GM12892 (cell line): ENCODE results near the gene SH3BGRL.

Experiments used
- POLR2A ChIP-seq: IDR thresholded peaks from 2 replicates; pipeline ENCODE4 v1.6.1; 2011; ENCODE audit warnings: low read depth, low read length, control low read depth
- POLR2AphosphoS5 ChIP-seq: IDR thresholded peaks from 2 replicates; pipeline ENCODE4 v1.6.1; 2011; ENCODE audit warnings: low read depth, low read length, control low read depth

DNA sequence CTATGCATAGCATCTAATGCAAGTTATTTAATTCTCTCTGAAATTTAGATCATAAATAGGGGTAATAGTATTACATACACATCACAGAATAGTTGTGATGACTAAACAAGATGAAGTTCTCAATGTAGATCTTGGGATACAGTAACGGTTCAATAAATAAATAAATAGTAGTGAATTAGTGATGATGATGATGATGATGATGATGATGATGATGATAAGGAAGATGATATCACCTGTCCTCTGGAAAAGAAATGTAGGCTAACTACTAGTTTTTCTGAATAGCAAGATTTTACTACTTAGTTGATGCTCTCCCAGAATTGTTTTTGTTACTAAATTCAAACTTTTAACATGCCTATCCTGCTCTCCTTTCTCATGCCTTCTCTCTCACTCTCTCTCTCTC is 30.3 kb downstream of the SH3BGRL start:
- TF ChIP-seq POLR2AphosphoS5 (no peak), POLR2A (no peak)
